Keratinocyte (primary cell): Measurements from ENCODE around the gene PRSS1. TPM values are rescaled to one million over a fixed set of nuclear protein-coding genes. Genes with fewer than 3 reads are reported as not detected.
"Not testable (repeated sequence)": the region's sequence is repeated elsewhere in the genome, so short reads cannot be mapped to it uniquely, and the experiment has no call there.

ENCODE experiments used
- DNase-seq: peaks from one replicate; pipeline ENCODE4 v3.0.0-alpha.2; 2011; ENCODE audit warnings: low read depth, missing footprints, low spot score
- FAIRE-seq: peaks from 2 replicates; lab custom pipeline; 2011; peaks lifted over from hg19 to GRCh38; lab: Jason Lieb, UNC
- H2AFZ ChIP-seq: 2 replicates; pipeline ENCODE4 v1.6.0; 2012; ENCODE audit warnings: low read length, control low read depth, inconsistent platforms; ENCODE audit not compliant: control insufficient read depth
- H3K27ac ChIP-seq: 2 replicates; pipeline ENCODE4 v1.5.1; 2011; ENCODE audit warnings: low read length; ENCODE audit not compliant: control insufficient read depth, insufficient read depth
- H3K27me3 ChIP-seq: 3 replicates; pipeline ENCODE4 v1.6.0; 2011; ENCODE audit warnings: low read length; ENCODE audit not compliant: control insufficient read depth, insufficient read depth; ENCODE audit errors: extremely low read depth
- H3K36me3 ChIP-seq, 2 experiments: 2 replicates in 1 of 2; 3 replicates in 1 of 2; pipeline ENCODE4 v1.5.1; 2011; ENCODE audit warnings: low read length in 2 of 2, mild to moderate bottlenecking in 1 of 2; ENCODE audit not compliant: control insufficient read depth in 2 of 2, insufficient read depth in 2 of 2; ENCODE audit errors: extremely low read depth in 1 of 2
- H3K4me1 ChIP-seq: 3 replicates; pipeline ENCODE4 v1.5.1; 2011; ENCODE audit warnings: low read length; ENCODE audit not compliant: control insufficient read depth, insufficient read depth; ENCODE audit errors: extremely low read depth
- H3K4me2 ChIP-seq: 3 replicates; pipeline ENCODE4 v1.6.0; 2011; ENCODE audit warnings: low read depth, low read length; ENCODE audit not compliant: control insufficient read depth, insufficient read depth; ENCODE audit errors: extremely low read depth
- H3K4me3 ChIP-seq, 3 experiments: fragments of 200-600 bp in 1 of 3; sonication (generic) in 1 of 3; 2 replicates in 2 of 3; 3 replicates in 1 of 3; pipeline ENCODE4 v1.5.1; 2011 to 2016; ENCODE audit warnings: low read length in 3 of 3, mild to moderate bottlenecking in 3 of 3, control low read depth in 2 of 3, inconsistent platforms in 1 of 3, low read depth in 1 of 3, mixed read lengths in 1 of 3, mixed run types in 1 of 3, moderate library complexity in 1 of 3; ENCODE audit not compliant: control insufficient read depth in 2 of 3, insufficient read depth in 2 of 3; ENCODE audit errors: extremely low read depth in 1 of 3
- H3K79me2 ChIP-seq: 2 replicates; pipeline ENCODE4 v1.6.0; 2012; ENCODE audit warnings: low read length; ENCODE audit not compliant: control insufficient read depth, insufficient read depth
- H3K9ac ChIP-seq: 3 replicates; pipeline ENCODE4 v1.6.0; 2011; ENCODE audit warnings: low read length; ENCODE audit not compliant: control insufficient read depth, insufficient read depth; ENCODE audit errors: extremely low read depth
- H3K9me1 ChIP-seq: 3 replicates; pipeline ENCODE4 v1.6.0; 2011; ENCODE audit warnings: low read length; ENCODE audit not compliant: control insufficient read depth, insufficient read depth; ENCODE audit errors: extremely low read depth
- H3K9me3 ChIP-seq: 2 replicates; pipeline ENCODE4 v1.5.1; 2012; ENCODE audit warnings: low read depth, low read length; ENCODE audit not compliant: control insufficient read depth
- H4K20me1 ChIP-seq: 3 replicates; pipeline ENCODE4 v1.6.0; 2011; ENCODE audit warnings: low read length; ENCODE audit not compliant: control insufficient read depth, insufficient read depth; ENCODE audit errors: extremely low read depth
- CTCF ChIP-seq, 3 experiments: IDR thresholded peaks in 1 of 3; conservative IDR thresholded peaks in 1 of 3; optimal IDR thresholded peaks in 1 of 3; 2 replicates in 2 of 3; 3 replicates in 1 of 3; pipeline versions ENCODE3 to v1.5.1; 2011; ENCODE audit warnings: low read length in 3 of 3, mild to moderate bottlenecking in 3 of 3, moderate library complexity in 2 of 3, control low read depth in 1 of 3, inconsistent platforms in 1 of 3; ENCODE audit not compliant: insufficient read depth in 2 of 3; ENCODE audit errors: extremely low read depth in 1 of 3
- EZH2 ChIP-seq: IDR thresholded peaks from one replicate; pipeline ENCODE4 v1.6.1; 2012; ENCODE audit warnings: inconsistent platforms, mild to moderate bottlenecking, low read length, moderate library complexity
- dilution Hi-C: fragments of 300-500 bp; cut with MboI; formaldehyde crosslinking; loops from one replicate; pipeline ENCODE4 v1.7.0; 2020; ENCODE audit warnings: low sequenced_read_pairs; ENCODE audit not compliant: extremely low pct_ligation_motif_present
- polyA plus RNA-seq, 5 experiments: library from polyadenylated mRNA; depleted of rRNA in 3 of 5; stranded (reverse) in 3 of 5; stranded (forward) in 1 of 5; unstranded in 1 of 5; fragments of >200 nt; gene quantifications; 1 replicate in 1 of 5; 2 replicates in 3 of 5; 3 replicates in 1 of 5; pipeline versions ENCODE4 v1.2.1 to v1.2.3, GENCODE V29; 2011 to 2012; ENCODE audit warnings: missing spikeins in 2 of 5, low read depth in 1 of 5, low replicate concordance in 1 of 5

The PRSS1 gene
- polyA plus RNA-seq, 1 donor (not counting 4 experiments of a cell fraction or from before 2014, with no cell fraction given): not detected

- H3K9me3 ChIP-seq: no peaks in the 10 kb centered on the region
- H4K20me1 ChIP-seq: no peaks in the 10 kb centered on the region
- dilution Hi-C loops: no loop called here
- H3K4me1 ChIP-seq: no peaks in the 10 kb centered on the region
- no peaks in the 10 kb centered on the region for H3K36me3 ChIP-seq
- H2AFZ ChIP-seq: no peak overlapping the region
- no peak overlapping the region for H3K4me3 ChIP-seq
- H3K9ac ChIP-seq: no peak overlapping the region
- no peak overlapping the region for H3K4me2 ChIP-seq
- no peaks in the 10 kb centered on the region for H3K79me2 ChIP-seq
- no peaks in the 10 kb centered on the region for H3K27me3 ChIP-seq
- H3K27ac ChIP-seq: no peak overlapping the region
- TF ChIP-seq EZH2 (no peak), CTCF (optimal IDR thresholded peaks at IDR 0.05 in 1 of 3, IDR thresholded peaks at IDR 0.05 in 1 of 3, conservative IDR thresholded peaks at IDR 0.05 in 1 of 3; ENCODE audit: extremely low read depth in 1 of 3, insufficient read depth in 2 of 3, low read length in 3 of 3) (no peak)
- DNase-seq (no peak), FAIRE-seq (no peak)
- H3K9me1 ChIP-seq: no peaks in the 10 kb centered on the region
Measured at GRCh38 chr7:142740786-142741185, 8.5 kb upstream of the PRSS1 start.

GRCh38 chr7:142741932-142742331 is 7.3 kb upstream of the PRSS1 start:
- FAIRE-seq, H3K4me3 ChIP-seq, dilution Hi-C loops: not testable (repeated sequence)

GRCh38 chr7:142745091-142745635 is 4.1 kb upstream of the PRSS1 start:
- Histone ChIP-seq H3K36me3 (no peaks in the 10 kb centered on the region), H4K20me1 (no peaks in the 10 kb centered on the region), H3K9me1 (no peaks in the 10 kb centered on the region), H3K9ac (no peak overlapping the region), H3K4me3 (no peak overlapping the region), H3K27me3 (no peaks in the 10 kb centered on the region), H3K4me1 (no peaks in the 10 kb centered on the region), H3K4me2 (no peak overlapping the region), H3K9me3 (no peaks in the 10 kb centered on the region), H3K27ac (no peak overlapping the region), H2AFZ (no peak overlapping the region), H3K79me2 (no peaks in the 10 kb centered on the region)
- FAIRE-seq (no peak), DNase-seq (no peak)
- TF ChIP-seq CTCF (optimal IDR thresholded peaks at IDR 0.05 in 1 of 3, IDR thresholded peaks at IDR 0.05 in 1 of 3, conservative IDR thresholded peaks at IDR 0.05 in 1 of 3; ENCODE audit: extremely low read depth in 1 of 3, insufficient read depth in 2 of 3, low read length in 3 of 3): no peak
- no peak for TF ChIP-seq EZH2
- dilution Hi-C loops: no loop called here

More at GRCh38 chr7:142741932-142742331, 7.3 kb upstream of the PRSS1 start:
- H3K27ac ChIP-seq, H3K4me1 ChIP-seq, H3K9ac ChIP-seq, H3K4me2 ChIP-seq, H3K36me3 ChIP-seq, H3K79me2 ChIP-seq, H3K9me3 ChIP-seq, H3K27me3 ChIP-seq, H4K20me1 ChIP-seq, H2AFZ ChIP-seq, DNase-seq, H3K9me1 ChIP-seq: not testable (repeated sequence)
